Measurements from ENCODE around the gene CHMP6. TPM values are rescaled to one million over a fixed set of nuclear protein-coding genes. Genes with fewer than 3 reads are reported as not detected.

CHMP6 gene
- total RNA-seq, 2 experiments from 2014 or later: 31.3 to 32.9 TPM

DNA sequence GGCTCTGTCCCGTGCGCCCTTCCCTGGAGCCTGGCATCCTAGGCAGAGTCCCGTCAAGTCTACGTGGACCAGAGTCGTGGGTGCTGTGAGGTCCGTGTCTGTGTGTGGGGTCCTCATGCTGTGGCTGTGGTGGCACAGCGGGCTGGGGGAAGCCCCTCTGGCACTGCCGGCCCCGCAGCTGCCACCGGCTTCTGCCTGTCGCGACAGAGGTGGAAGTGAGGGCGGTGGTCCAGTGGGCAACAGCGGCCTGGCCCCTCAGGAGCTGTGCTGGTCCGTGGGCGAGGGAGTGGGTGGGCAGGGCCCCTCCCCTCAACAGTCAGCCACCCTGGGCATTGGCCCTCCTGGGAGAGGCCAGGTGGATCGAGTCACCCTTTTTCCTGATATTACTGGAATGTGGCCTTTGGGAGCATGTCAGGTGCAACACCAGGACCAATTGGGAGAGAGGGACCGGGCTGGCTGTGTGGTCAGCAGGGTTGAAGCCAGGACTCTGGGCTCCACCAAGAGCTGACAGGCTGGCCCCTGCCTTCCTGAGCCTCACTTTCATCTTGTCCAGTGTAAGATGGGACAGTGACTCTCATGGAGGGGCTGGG is 55.2 kb downstream of the CHMP6 start:
- Mint-ChIP-seq H3K27ac (no peak overlapping the region), H3K9me3 (no peaks in the 10 kb centered on the region), H3K27me3 (no peaks in the 10 kb centered on the region), H3K36me3 (ENCODE audit: low read depth) (no peaks in the 10 kb centered on the region), H3K4me1 (peaks cover 13% of the 10 kb centered on the region), H3K4me3 (no peak overlapping the region)
- DNase-seq: no peak
- CTCF ChIA-PET: interaction anchor here (1.6 kb wide), 1 partner anchor 10 kb away, joined by 4 read pairs; no protein-coding TSS in a partner anchor
- POLR2A ChIA-PET: no interaction called here

GRCh38 chr17:81048827-81049371 is 57.3 kb downstream of the CHMP6 start:
- Mint-ChIP-seq H3K4me3 (no peak overlapping the region), H3K4me1 (peaks cover 13% of the 10 kb centered on the region), H3K36me3 (ENCODE audit: low read depth) (no peaks in the 10 kb centered on the region), H3K9me3 (no peaks in the 10 kb centered on the region), H3K27me3 (no peaks in the 10 kb centered on the region), H3K27ac (no peak overlapping the region)
- POLR2A ChIA-PET: no interaction called here
- DNase-seq: no peak
- CTCF ChIA-PET: interaction anchor here (0.5 to 0.8 kb wide), 2 partner anchors 40 to 94 kb away, joined by 3 read pairs; no protein-coding TSS in a partner anchor

DNA sequence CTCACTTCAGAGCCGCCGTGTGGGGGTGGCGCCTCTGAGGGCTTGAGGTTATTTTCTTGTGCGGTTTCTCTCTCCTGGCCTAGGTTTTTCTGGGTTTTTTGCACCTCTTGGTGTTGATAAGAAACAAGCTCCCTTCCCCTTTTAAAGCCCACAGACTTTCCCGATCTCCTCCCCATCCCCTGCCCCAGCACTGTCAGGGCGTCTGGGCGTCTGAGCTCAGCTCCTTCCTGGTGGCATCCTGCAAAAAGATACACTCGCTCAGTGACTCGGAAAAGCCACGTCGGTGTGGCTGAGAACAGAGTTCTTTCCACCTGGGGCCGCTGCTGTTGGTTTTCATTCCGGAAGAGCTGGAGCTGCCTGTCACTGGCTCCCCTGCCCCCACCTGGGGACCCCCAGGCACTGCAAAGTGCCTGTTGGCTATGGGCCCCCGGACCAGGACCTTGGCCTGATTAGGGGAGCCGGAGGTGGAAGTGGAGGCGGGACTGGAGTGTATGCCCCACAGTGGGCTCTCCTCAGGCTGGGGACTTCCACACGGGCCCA is 57.8 kb downstream of the CHMP6 start:
- Mint-ChIP-seq H3K27me3 (no peaks in the 10 kb centered on the region), H3K4me1 (peaks cover 13% of the 10 kb centered on the region), H3K4me3 (no peak overlapping the region), H3K9me3 (no peaks in the 10 kb centered on the region), H3K27ac (no peak overlapping the region), H3K36me3 (ENCODE audit: low read depth) (no peaks in the 10 kb centered on the region)
- POLR2A ChIA-PET: no interaction called here
- CTCF ChIA-PET: interaction anchor here (0.5 to 0.8 kb wide), 2 partner anchors 39 to 93 kb away, joined by 3 read pairs; no protein-coding TSS in a partner anchor
- peak; percentile 35 for DNase-seq

Other genes with a start within 250 kb of the CHMP6 start
- gene BAIAP2, start 43.3 kb downstream of the CHMP6 start, total RNA-seq: 1 to 10 TPM; 2.8 TPM
- not detected for gene PVALEF, start 173.7 kb downstream of the CHMP6 start, total RNA-seq
- under 1 TPM; 0.25 to 0.31 TPM for gene AATK, start 174.4 kb downstream of the CHMP6 start, total RNA-seq
- 10 to 100 TPM; 13.6 to 19.5 TPM for gene CEP131, start 231.1 kb downstream of the CHMP6 start, total RNA-seq
- 10 to 100 TPM; 54.5 to 63.2 TPM for gene TEPSIN, start 247.2 kb downstream of the CHMP6 start, total RNA-seq
- gene NDUFAF8, start 247.5 kb downstream of the CHMP6 start, total RNA-seq: 10 to 100 TPM; 30.7 to 39.0 TPM